PC-3 (cell line): ENCODE results near the gene LMNA.

Source experiments
- EZH2phosphoT487 ChIP-seq: fragments of 300-600 bp; sonication (generic); IDR thresholded peaks from 2 replicates; pipeline ENCODE4 v1.6.1; 2018; ENCODE audit warnings: mild to moderate bottlenecking, antibody characterized with exemption, low read length, borderline replicate concordance
- TF ChIP-seq, protein P1 (sequence below): fragments of 300-600 bp; sonication (generic); conservative IDR thresholded peaks from 2 replicates; pipeline ENCODE4 v1.5.1; 2017; ENCODE audit warnings: antibody characterized with exemption, low read depth, mild to moderate bottlenecking, low read length

DNA sequence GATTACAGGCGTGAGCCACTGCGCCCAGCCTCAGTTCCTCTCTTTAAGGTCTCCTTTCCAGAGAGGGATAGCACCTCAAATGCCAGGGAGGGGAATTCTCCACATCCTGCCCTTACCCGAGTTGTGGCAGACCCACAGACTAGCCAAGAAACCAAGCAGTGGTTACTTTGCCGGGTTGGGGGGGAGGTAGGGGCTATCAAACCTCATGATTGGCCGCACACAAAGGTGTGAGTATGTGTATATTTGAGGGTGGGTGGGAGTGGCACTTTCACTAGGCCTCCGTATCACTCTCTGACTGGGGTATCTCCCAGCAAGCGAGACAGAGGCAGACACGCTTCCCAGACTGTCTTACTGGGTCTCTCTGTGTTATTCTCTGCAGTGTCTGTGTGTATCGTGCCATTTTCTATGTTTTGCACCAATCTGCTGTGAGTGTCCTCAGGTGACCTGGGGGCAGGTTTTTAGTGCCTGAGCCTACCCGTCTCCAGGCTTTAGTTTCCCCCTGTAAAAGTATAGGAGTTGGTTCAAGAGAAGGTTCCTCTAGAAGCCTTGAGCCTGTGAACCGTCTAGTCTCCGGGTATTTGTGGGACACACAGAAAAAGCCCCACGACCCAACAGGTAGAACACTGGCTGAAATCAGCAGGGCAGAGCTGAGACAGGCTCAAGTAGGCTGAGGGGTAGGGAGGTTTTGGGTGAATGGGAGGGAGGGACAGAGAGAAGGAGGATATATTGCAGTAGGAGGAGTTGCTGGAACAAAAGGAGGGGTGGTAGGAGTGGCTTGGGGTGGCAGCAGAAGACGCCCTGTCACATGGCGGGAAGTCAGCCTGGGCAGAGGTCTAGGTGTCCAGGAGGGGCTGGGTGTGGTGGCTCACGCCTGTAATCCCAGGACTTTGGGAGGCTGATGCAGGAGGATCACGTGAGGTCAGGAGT lies 10.3 kb downstream of the LMNA start:
- TF ChIP-seq, protein P1, sequence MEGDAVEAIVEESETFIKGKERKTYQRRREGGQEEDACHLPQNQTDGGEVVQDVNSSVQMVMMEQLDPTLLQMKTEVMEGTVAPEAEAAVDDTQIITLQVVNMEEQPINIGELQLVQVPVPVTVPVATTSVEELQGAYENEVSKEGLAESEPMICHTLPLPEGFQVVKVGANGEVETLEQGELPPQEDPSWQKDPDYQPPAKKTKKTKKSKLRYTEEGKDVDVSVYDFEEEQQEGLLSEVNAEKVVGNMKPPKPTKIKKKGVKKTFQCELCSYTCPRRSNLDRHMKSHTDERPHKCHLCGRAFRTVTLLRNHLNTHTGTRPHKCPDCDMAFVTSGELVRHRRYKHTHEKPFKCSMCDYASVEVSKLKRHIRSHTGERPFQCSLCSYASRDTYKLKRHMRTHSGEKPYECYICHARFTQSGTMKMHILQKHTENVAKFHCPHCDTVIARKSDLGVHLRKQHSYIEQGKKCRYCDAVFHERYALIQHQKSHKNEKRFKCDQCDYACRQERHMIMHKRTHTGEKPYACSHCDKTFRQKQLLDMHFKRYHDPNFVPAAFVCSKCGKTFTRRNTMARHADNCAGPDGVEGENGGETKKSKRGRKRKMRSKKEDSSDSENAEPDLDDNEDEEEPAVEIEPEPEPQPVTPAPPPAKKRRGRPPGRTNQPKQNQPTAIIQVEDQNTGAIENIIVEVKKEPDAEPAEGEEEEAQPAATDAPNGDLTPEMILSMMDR: no peak
- TF ChIP-seq EZH2phosphoT487: no peak
